IPS-NIHi7 (cell line): ENCODE results near the gene EDNRB.
"Not testable (repeated sequence)": the region's sequence is repeated elsewhere in the genome, so short reads cannot be mapped to it uniquely, and the experiment has no call there.

ENCODE experiments used
- DNase-seq: peaks from one replicate; pipeline ENCODE4 v3.0.0; 2012; ENCODE audit warnings: mixed read lengths; ENCODE audit errors: extremely low spot score

Gene EDNRB

DNA sequence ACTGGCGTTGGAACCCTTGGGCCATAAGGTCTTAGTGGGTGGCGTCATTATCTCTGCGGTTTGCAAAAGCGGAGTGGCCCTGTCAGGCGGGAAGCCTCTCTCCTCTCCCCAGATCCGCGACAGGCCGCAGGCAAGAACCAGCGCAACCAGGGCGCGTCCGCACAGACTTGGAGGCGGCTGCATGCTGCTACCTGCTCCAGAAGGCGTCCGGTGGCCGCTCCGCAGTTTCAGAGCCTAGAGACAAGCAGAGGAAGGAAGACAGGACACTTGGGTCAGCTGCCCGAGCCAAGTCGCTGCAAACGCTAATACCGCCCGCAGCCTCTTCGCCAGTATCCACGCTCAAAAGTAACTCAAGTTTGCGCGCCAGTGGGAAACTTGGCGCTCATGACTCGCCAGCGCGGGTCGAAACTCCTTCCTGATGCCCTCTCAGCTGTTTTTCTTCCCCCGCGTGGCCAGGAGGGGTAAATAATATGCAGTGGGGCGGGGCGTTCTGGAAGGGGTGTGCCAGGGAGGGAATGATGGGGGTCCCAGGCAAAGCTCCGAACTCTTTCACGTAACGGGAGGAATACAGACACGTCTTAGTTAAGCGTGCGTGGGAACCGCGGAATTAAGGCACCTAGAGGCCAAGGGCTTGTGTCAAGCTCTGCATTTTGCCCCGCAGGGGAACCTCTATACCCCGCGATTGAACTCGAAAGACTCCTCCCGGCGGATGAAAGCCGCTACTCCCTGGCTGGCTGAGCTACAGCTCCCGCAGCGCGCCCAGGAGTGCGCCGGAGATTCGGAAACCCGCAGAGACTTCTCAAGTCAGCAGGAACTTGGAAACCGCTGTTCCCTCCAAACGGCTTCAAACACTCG lies at the start of gene EDNRB:
Gene EDNRB, minus strand, starts transcription at position 441 of the 855 bp plus-strand sequence. Its CDS starts 258 bp downstream, at position 183.
- DNase-seq = peak; percentile 70

GRCh38 chr13:77966671-77967070 lies 48.0 kb upstream of the EDNRB start:
- no peak for DNase-seq

GRCh38 chr13:77952737-77953136 lies 34.1 kb upstream of the EDNRB start:
- peak; percentile 20 for DNase-seq

GRCh38 chr13:77952276-77952675 lies 33.6 kb upstream of the EDNRB start:
- no peak for DNase-seq

GRCh38 chr13:77946522-77946921 lies 27.9 kb upstream of the EDNRB start:
- no peak for DNase-seq

GRCh38 chr13:77935063-77935462 lies 16.4 kb upstream of the EDNRB start:
- not testable (repeated sequence) for DNase-seq

DNA sequence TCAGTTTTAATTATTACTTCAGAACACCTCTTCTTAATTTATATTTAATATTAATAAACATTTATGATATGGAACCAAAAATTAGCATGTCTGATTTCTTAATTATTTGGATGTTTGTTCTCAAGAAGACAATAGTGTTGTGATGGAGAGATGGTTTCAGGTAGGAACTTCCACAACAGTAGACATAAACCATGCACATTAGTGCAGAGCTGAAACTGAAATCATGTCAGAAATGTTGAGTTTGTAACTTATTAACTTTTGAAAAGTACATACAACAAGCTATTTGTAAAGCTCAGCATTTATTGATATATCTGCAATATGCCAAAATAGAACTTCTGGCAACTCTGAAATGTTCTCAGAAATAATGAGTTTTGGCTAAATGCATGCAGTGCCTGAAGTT lies 11.8 kb upstream of the EDNRB start:
- no peak for DNase-seq

DNA sequence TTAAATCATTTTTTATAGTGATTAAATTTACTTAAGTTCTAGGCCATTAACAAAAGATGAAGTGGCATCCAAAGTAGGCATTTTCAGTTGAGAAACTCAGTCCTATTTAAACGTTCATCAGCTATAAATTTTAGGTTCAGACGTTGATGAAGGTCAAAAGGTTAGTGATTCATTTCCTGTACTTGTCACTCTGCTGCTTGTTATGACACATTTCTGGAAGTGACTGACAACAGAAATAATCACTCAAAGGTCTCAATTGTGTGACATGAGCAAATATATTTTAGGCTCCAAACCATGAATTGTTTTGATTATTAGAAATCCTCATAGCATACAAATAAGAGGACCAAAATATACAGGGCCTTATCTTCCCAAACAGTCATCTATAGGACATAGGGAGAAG lies 10.3 kb upstream of the EDNRB start:
- DNase-seq = no peak

DNA sequence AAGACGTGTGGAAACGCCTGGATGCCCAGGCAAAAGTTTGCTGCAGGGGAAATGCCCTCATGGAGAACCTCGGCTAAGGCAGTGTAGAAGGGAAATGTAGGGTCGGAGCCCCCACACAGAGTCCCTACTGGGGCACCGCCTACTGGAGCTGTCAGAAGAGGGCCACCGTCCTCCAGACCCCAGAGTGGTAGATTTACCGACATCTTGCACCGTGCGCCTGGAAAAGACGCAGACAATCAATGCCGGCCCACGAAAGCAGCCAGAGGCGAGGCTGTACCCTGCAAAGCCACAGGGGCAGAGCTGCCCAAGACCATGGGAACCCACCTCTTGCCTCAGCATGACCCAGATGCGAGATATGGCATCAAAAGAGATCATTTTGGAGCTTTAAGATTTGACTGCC lies 7.0 kb upstream of the EDNRB start:
- DNase-seq = no peak

GRCh38 chr13:77919921-77920294 lies 1.3 kb upstream of the EDNRB start:
- DNase-seq = no peak

GRCh38 chr13:77919246-77919920 lies 752 bp upstream of the EDNRB start:
- DNase-seq = peak; percentile 71

- no peak for DNase-seq
These were observed 2.1 kb downstream of the EDNRB start for GRCh38 chr13:77916488-77916887.

- no peak for DNase-seq
These were observed 2.9 kb downstream of the EDNRB start for GRCh38 chr13:77915686-77916085.

GRCh38 chr13:77913003-77913402 lies 5.6 kb downstream of the EDNRB start:
- DNase-seq = no peak

- no peak for DNase-seq
These were observed 6.9 kb downstream of the EDNRB start for GRCh38 chr13:77911751-77912150.

DNA sequence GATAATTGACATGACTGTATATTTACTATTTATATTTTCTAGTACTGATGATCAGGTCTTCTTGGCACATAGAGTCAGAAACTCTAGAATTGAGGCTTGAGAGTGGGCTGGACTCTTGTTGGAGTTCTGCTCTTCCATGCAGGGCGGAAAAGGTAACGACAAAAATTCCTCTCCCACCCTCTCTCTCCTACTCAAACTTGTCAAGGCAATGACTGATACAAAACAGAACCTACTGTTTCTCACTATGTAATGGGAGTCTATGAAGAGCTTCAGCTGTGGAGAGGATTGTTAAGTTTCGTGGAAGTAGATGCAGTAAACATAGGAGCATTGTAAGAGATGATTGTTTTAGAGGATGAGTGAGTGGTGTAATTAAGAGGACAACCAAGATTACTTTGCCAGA lies 8.8 kb downstream of the EDNRB start:
- no peak for DNase-seq

DNA sequence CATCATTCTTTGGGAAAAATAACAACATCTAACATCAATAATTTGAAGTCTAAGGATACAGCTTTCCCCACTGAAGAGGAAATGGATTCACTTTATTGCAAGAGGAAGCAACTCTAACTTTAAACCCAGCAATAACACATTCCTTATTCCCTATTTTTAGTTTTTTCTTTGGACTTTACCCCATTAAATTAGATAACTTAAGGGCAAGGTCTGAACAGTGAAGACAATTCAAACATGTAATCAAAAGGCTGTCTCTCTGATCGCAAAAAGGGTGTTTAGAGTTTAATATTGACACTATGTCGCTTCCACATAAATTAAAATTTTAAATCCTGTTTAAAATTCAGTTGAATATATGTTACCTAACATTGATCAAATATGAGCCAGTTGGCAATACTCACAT lies 10.1 kb downstream of the EDNRB start:
- no peak for DNase-seq

DNA sequence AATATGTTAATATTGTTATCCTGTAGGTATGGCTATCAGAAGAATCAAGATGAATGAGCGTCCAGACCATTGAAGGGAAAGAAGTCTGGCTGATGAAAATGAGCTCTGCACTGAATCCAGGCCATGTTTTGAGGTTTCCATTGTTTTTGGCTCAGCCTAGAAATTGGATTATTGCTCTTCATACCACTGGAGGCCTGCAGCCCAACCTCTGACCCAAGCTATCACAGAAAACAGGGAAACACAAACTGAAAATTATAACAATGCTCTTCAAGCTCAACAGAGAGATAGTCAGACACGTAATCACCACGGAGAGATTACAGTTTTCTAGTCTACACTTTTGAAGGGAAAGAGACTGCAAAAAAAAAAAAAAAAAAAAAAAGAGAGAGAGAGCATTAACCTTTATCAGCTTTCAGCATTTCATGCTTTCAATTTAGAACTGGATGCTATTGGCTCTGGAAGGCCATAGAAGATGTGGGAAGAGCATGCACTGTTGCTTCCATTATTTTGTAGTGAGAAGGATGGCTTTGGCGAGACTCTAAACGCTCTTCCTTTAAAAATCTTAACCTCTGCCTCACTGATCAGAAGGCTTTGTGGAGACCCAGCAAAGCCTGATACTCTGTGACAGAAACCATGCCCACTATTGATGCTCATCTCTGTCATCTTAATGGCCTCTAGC lies 10.8 kb downstream of the EDNRB start:
- no peak for DNase-seq

DNA sequence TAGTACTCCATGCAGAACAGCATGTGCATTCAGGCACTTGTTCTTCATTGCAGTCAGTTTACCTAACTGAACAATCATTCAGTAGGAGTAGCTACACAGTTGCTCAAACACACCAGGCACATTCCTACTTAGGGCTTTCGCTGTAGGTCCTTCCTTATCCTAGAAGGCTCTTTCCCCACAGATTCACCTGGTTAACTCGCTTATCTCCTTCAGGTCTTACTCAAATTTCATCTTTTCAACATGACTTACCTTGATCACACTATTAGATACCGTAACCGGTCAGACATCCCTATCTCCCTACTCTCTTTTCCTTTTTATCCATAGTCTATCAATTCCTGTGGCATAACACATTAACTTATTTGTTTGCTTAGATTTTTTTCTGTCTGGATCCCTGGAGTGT lies 14.6 kb downstream of the EDNRB start:
- no peak for DNase-seq

DNA sequence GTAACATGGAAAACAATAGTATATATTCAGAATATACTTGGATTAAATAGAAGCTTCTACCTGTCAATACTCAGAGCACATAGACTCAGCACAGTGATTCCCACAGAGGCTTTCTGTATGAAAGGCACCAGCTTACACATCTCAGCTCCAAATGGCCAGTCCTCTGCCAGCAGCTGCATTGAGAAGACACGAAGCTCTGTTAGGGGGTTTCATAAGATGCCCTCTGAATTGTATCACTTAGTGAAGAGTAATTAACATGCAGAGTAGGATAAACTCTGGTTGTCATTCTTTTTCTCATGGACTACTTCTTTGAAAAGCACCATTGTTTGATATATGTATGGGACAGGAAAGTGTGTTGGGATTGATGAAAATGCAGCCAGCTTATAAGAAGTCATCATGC lies 15.2 kb downstream of the EDNRB start:
- no peak for DNase-seq

DNA sequence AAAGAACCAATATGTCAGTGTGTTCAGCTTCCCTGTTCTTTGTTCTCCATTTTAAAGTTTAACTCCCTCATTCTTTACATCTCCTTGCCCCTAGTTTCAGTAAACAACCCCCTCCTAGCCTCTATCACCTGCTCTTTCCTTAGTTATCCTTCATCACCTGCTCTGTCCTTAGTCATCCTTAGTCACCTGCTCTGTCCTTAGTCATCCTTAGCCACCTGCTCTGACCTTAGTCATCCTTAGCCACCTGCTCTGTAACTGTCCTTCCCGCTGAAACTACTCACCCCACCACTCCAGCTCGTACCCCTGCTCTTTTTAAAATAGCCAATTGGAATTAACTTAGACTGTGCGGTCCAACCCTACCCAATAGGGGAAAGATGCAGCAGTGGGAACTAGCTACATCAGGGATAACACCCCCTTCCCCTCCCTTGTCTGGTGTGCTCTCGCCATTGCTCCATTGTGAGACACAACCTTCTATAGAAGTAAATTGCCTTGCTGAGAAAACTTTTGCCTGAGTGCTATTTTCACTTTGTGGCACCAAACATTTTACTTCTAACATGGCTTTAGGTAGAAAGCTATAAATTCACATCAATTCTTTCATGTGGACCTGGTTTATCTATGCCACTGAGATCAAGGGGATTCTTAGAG lies 16.2 kb downstream of the EDNRB start:
- DNase-seq = no peak

GRCh38 chr13:77898097-77898496 lies 20.5 kb downstream of the EDNRB start:
- no peak for DNase-seq
